ENCODE data around the gene PUM2. TPM values are rescaled to one million over a fixed set of nuclear protein-coding genes. Genes with fewer than 3 reads are reported as not detected.

Gene PUM2
- polyA plus RNA-seq, 1 donor (not counting 4 experiments of a cell fraction or from before 2014, with no cell fraction given) = 47.5 TPM

GRCh38 chr2:20334605-20335203, 15.9 kb downstream of the PUM2 start:
- no peak for DNase-seq (ENCODE audit: low read depth, low spot score)
- Histone ChIP-seq H3K36me3 (ENCODE audit: control insufficient read depth in 2 of 2, extremely low read depth in 1 of 2, insufficient read depth in 2 of 2, low read length in 2 of 2) (peaks cover 1 to 3% of the 10 kb centered on the region in 2 experiments), H3K9me1 (ENCODE audit: control insufficient read depth, extremely low read depth, insufficient read depth, low read length) (no peaks in the 10 kb centered on the region), H3K4me3 (ENCODE audit: control insufficient read depth in 2 of 3, extremely low read depth in 1 of 3, insufficient read depth in 2 of 3, low read depth in 1 of 3, low read length in 3 of 3) (no peak overlapping the region), H3K27ac (ENCODE audit: control insufficient read depth, insufficient read depth, low read length) (no peak overlapping the region), H4K20me1 (ENCODE audit: control insufficient read depth, extremely low read depth, insufficient read depth, low read length) (peaks cover 27% of the 10 kb centered on the region), H3K9me3 (ENCODE audit: control insufficient read depth, low read depth, low read length) (no peaks in the 10 kb centered on the region), H3K4me2 (ENCODE audit: control insufficient read depth, extremely low read depth, insufficient read depth, low read depth, low read length) (no peak overlapping the region), H3K4me1 (ENCODE audit: control insufficient read depth, extremely low read depth, insufficient read depth, low read length) (peaks cover 3% of the 10 kb centered on the region), H3K27me3 (ENCODE audit: control insufficient read depth, extremely low read depth, insufficient read depth, low read length) (no peaks in the 10 kb centered on the region), H2AFZ (ENCODE audit: control insufficient read depth, low read length) (no peak overlapping the region), H3K79me2 (ENCODE audit: control insufficient read depth, insufficient read depth, low read length) (peaks cover 100% of the 10 kb centered on the region), H3K9ac (ENCODE audit: control insufficient read depth, extremely low read depth, insufficient read depth, low read length) (no peak overlapping the region)
- TF ChIP-seq, protein P1, sequence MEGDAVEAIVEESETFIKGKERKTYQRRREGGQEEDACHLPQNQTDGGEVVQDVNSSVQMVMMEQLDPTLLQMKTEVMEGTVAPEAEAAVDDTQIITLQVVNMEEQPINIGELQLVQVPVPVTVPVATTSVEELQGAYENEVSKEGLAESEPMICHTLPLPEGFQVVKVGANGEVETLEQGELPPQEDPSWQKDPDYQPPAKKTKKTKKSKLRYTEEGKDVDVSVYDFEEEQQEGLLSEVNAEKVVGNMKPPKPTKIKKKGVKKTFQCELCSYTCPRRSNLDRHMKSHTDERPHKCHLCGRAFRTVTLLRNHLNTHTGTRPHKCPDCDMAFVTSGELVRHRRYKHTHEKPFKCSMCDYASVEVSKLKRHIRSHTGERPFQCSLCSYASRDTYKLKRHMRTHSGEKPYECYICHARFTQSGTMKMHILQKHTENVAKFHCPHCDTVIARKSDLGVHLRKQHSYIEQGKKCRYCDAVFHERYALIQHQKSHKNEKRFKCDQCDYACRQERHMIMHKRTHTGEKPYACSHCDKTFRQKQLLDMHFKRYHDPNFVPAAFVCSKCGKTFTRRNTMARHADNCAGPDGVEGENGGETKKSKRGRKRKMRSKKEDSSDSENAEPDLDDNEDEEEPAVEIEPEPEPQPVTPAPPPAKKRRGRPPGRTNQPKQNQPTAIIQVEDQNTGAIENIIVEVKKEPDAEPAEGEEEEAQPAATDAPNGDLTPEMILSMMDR (optimal IDR thresholded peaks at IDR 0.05 in 1 of 3, IDR thresholded peaks at IDR 0.05 in 1 of 3, conservative IDR thresholded peaks at IDR 0.05 in 1 of 3; ENCODE audit: extremely low read depth in 1 of 3, insufficient read depth in 2 of 3, low read length in 3 of 3) = no peak
- TF ChIP-seq EZH2 (IDR thresholded peaks at IDR 0.05; ENCODE audit: low read length) = no peak
- dilution Hi-C loops (cut with MboI; ENCODE audit: extremely low pct_ligation_motif_present, low sequenced_read_pairs) = no loop called here
- FAIRE-seq = peak; percentile 39

DNA sequence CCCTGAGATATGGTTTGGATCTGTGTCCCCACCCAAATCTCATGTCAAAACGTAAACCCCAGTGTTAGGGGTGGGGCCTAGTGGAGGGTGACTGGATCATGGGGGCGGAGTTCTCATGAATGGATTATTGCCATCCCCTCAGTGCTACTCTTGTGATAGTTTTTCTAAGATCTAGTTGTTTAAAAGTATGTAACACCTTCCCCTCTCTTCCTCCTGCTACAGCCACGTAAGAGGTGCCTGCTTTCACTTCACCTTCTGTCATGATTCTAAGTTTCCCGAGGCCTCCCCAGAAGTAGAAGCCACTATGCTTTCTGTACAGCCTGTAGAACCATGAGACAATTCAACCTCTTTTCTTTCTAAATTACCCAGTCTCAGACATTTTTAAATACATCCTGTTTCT, 16.9 kb downstream of the PUM2 start:
- dilution Hi-C loops (cut with MboI; ENCODE audit: extremely low pct_ligation_motif_present, low sequenced_read_pairs) = no loop called here
- Histone ChIP-seq H3K36me3 (ENCODE audit: control insufficient read depth in 2 of 2, extremely low read depth in 1 of 2, insufficient read depth in 2 of 2, low read length in 2 of 2) (peaks cover 1 to 3% of the 10 kb centered on the region in 2 experiments), H3K9me1 (ENCODE audit: control insufficient read depth, extremely low read depth, insufficient read depth, low read length) (peaks cover 3% of the 10 kb centered on the region), H3K4me1 (ENCODE audit: control insufficient read depth, extremely low read depth, insufficient read depth, low read length) (peaks cover 3% of the 10 kb centered on the region), H3K9ac (ENCODE audit: control insufficient read depth, extremely low read depth, insufficient read depth, low read length) (no peak overlapping the region), H3K4me2 (ENCODE audit: control insufficient read depth, extremely low read depth, insufficient read depth, low read depth, low read length) (no peak overlapping the region), H2AFZ (ENCODE audit: control insufficient read depth, low read length) (no peak overlapping the region), H3K9me3 (ENCODE audit: control insufficient read depth, low read depth, low read length) (no peaks in the 10 kb centered on the region), H3K27me3 (ENCODE audit: control insufficient read depth, extremely low read depth, insufficient read depth, low read length) (no peaks in the 10 kb centered on the region), H3K79me2 (ENCODE audit: control insufficient read depth, insufficient read depth, low read length) (peaks cover 100% of the 10 kb centered on the region), H4K20me1 (ENCODE audit: control insufficient read depth, extremely low read depth, insufficient read depth, low read length) (peaks cover 33% of the 10 kb centered on the region), H3K27ac (ENCODE audit: control insufficient read depth, insufficient read depth, low read length) (no peak overlapping the region), H3K4me3 (ENCODE audit: control insufficient read depth in 2 of 3, extremely low read depth in 1 of 3, insufficient read depth in 2 of 3, low read depth in 1 of 3, low read length in 3 of 3) (no peak overlapping the region)
- no peak for DNase-seq (ENCODE audit: low read depth, low spot score)
- no peak for TF ChIP-seq EZH2 (IDR thresholded peaks at IDR 0.05; ENCODE audit: low read length)
- TF ChIP-seq, protein P1 (optimal IDR thresholded peaks at IDR 0.05 in 1 of 3, IDR thresholded peaks at IDR 0.05 in 1 of 3, conservative IDR thresholded peaks at IDR 0.05 in 1 of 3; ENCODE audit: extremely low read depth in 1 of 3, insufficient read depth in 2 of 3, low read length in 3 of 3) = no peak
- no peak for FAIRE-seq
